ENCODE measurements around the gene TEX22.

TEX22 gene

DNA sequence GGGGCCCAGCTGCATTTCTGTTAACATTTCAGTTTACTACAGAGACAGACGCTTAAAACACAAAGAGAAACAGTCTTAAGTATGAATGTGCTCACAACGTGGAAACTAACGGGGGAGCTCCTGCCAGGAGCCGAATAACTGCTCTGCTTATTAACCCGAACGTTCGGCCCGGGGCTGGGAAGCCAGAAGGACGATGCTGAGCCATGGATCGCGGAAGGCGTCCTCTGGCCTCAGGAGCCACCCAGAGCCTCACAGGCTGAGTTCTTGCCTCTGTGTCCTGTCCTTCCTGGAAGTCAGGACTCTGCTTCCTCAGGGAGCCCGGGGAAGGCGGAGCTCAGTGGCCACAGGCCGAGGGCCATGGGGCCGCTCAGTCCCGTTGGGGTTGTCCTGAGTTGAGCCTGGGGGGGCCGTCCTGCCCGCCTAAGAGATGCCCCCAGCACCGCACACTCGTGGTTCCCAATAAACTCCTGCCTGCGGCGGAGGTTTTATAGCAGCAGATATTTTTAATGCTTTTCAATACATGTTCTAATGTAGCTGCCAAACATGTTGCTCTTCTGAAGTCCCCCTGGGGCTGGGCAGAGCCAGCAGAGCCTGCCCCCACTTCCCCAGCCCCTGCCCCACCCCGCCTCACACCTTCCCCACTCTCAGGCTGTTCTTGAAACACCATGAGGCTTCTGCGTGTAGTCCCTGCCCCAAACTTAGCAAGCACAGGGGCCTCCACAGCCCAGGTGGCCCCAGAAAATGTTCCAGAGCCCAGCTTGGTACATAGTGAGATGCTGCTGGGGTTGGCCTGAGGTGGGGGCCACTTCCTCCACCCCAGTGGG is 3.4 kb upstream of the TEX22 start:
- DNase-seq (ENCODE audit: low read depth): no peak
- TF ChIP-seq CTCF (IDR thresholded peaks at IDR 0.05; ENCODE audit: insufficient read depth, low read depth, low read length, missing control alignments): no peak
- H3K4me3 ChIP-seq (ENCODE audit: low read length): no peak overlapping the region

DNA sequence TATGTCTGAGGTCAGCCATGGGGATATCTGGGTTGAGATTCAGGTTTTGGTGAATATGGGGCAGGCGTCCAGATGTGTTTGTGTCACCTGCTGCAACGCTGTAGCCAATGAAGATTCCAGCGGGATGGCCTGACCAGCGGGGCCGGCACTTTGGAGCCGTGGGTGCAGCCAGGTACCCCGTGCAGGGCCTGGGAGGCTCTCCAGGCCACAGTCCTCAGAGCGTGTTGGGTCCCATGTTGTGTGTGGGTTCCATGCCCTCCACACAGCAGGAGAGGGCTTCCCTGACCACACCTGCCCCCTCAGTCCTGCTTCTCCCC is 2.8 kb upstream of the TEX22 start:
- TF ChIP-seq CTCF (IDR thresholded peaks at IDR 0.05; ENCODE audit: insufficient read depth, low read depth, low read length, missing control alignments): no peak
- no peak overlapping the region for H3K4me3 ChIP-seq (ENCODE audit: low read length)
- DNase-seq (ENCODE audit: low read depth): no peak

DNA sequence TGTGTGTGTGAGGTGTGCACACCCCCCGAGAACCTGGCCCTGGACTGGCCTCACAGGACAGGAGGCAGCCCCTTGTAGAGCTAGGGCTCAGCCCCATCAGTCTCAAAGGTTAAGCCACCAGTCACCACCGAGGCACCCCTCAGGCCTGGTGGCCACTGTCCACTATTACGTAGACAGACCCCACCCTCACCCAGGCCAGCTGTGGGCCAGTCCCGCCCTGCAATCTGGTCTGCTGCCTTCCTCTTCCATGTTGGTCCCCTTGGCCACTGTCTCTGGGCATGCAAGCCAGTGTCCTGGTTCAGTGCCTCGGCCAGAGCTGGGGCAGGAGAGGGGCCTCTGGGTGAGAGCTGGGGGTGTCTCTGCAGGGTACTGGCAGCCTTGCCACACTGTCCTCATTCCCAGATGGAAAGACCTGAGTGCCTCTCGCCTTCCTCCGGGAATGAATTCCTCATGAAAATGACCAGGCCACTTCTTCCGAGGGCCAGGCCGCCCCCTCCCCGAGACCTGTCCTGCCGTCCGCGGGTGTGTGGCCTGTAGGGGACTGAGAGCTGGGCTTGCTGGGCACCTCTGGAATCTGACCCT is 897 bp upstream of the TEX22 start:
- no peak for TF ChIP-seq CTCF (IDR thresholded peaks at IDR 0.05; ENCODE audit: insufficient read depth, low read depth, low read length, missing control alignments)
- DNase-seq (ENCODE audit: low read depth): no peak
- peak overlapping the region; percentile 66 for H3K4me3 ChIP-seq (ENCODE audit: low read length)

DNA sequence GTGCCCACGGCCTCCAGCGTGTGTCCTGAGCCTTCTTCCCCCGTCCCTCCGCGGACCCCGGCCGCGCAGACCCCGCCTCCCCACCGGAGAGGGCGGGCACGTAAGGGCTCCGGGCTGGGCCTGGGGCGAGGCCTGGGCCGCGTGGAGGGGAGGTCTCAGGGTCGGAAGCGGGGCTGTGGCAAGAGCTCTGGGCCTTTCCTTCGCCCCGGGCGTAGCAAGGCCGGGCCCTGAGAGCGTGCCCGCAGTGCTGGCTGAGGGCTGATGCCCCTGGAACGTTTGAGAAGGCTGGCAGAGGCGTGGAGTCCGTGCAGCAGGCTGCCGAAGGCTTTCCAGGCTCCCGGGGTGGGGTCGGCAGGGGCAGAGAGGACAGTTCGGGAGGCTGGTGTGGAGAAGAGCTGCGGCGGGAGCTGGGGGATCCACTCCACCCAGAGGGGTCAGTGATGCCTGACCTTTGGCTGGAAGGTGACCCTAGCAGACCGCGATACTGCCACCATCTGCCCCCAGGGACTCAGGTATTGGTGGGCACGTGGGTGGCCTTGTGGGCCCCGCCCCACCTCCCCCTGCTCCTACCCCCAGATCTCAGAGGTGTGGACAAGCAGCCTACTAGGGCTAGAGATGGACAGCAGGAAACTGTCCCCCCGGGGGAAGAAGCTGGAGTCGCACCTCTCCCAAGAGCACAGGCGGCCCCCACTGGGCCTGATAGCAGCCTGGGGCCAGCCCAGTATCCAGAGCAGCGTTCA is 558 bp downstream of the TEX22 start:
- no peak for TF ChIP-seq CTCF (IDR thresholded peaks at IDR 0.05; ENCODE audit: insufficient read depth, low read depth, low read length, missing control alignments)
- no peak for DNase-seq (ENCODE audit: low read depth)
- H3K4me3 ChIP-seq (ENCODE audit: low read length): peak overlapping the region; percentile 66

- TF ChIP-seq CTCF (IDR thresholded peaks at IDR 0.05; ENCODE audit: insufficient read depth, low read depth, low read length, missing control alignments): no peak
- no peak for DNase-seq (ENCODE audit: low read depth)
- peak overlapping the region; percentile 66 for H3K4me3 ChIP-seq (ENCODE audit: low read length)
Observed at GRCh38 chr14:105399466-105399775, 1.1 kb downstream of the TEX22 start.

- no peak for TF ChIP-seq CTCF (IDR thresholded peaks at IDR 0.05; ENCODE audit: insufficient read depth, low read depth, low read length, missing control alignments)
- no peak for DNase-seq (ENCODE audit: low read depth)
- no peak overlapping the region for H3K4me3 ChIP-seq (ENCODE audit: low read length)
Observed at GRCh38 chr14:105400016-105400415, 1.7 kb downstream of the TEX22 start.

Data from epithelial cell of esophagus (primary cell).